GM23338 (cell line): ENCODE results near the gene FLRT2. TPM values are rescaled to one million over a fixed set of nuclear protein-coding genes. Genes with fewer than 3 reads are reported as not detected.

Experiments used
- ATAC-seq: fragments of 200-7000 bp; cut with Tn5 transposase; 3 replicates; pipeline ENCODE4 v1.9.1; 2020
- DNase-seq: peaks from one replicate; pipeline ENCODE4 v3.0.0-alpha.2; 2015; ENCODE audit warnings: low spot score
- H2AFZ ChIP-seq: fragments of 200-600 bp; sonication (generic); 2 replicates; pipeline ENCODE4 v1.8.0; 2016; ENCODE audit warnings: antibody characterized with exemption, mild to moderate bottlenecking, moderate library complexity
- H3F3A ChIP-seq: fragments of 200-600 bp; sonication (generic); replicated peaks from 2 replicates; pipeline ENCODE4 v1.8.0; 2017; ENCODE audit warnings: antibody characterized with exemption, mixed run types, low read depth
- H3K27ac ChIP-seq: fragments of 200-600 bp; sonication (generic); 2 replicates; pipeline ENCODE4 v1.6.1; 2016; ENCODE audit warnings: low read depth
- H3K27me3 ChIP-seq: fragments of 200-600 bp; sonication (generic); 2 replicates; pipeline ENCODE4 v1.8.0; 2016; ENCODE audit warnings: mild to moderate bottlenecking, mixed run types, moderate library complexity; ENCODE audit not compliant: insufficient read depth
- H3K36me3 ChIP-seq: fragments of 200-600 bp; sonication (generic); 2 replicates; pipeline ENCODE4 v1.8.0; 2016; ENCODE audit warnings: mild to moderate bottlenecking; ENCODE audit not compliant: insufficient read depth
- H3K4me1 ChIP-seq: fragments of 200-600 bp; sonication (generic); 2 replicates; pipeline ENCODE4 v1.8.0; 2016; ENCODE audit warnings: mild to moderate bottlenecking, moderate library complexity; ENCODE audit not compliant: insufficient read depth
- H3K4me2 ChIP-seq: fragments of 200-600 bp; sonication (generic); 2 replicates; pipeline ENCODE4 v1.7.1; 2017; ENCODE audit warnings: mixed run types
- H3K4me3 ChIP-seq: fragments of 200-600 bp; sonication (generic); 2 replicates; pipeline ENCODE4 v1.6.1; 2016; ENCODE audit warnings: mixed run types
- H3K79me2 ChIP-seq: fragments of 200-600 bp; sonication (generic); replicated peaks from 2 replicates; pipeline ENCODE4 v1.8.0; 2017; ENCODE audit warnings: mild to moderate bottlenecking; ENCODE audit not compliant: insufficient read depth
- H3K9me2 ChIP-seq: fragments of 200-600 bp; sonication (generic); 2 replicates; pipeline ENCODE4 v1.8.0; 2017; ENCODE audit not compliant: insufficient read depth
- H4K20me1 ChIP-seq: fragments of 200-600 bp; sonication (generic); replicated peaks from 2 replicates; pipeline ENCODE4 v1.8.0; 2017; ENCODE audit warnings: mild to moderate bottlenecking; ENCODE audit not compliant: insufficient read depth
- H3K27ac Mint-ChIP-seq: 2 replicates; pipeline ENCODE4 v1.8.0; 2020; ENCODE audit warnings: inconsistent platforms, mild to moderate bottlenecking, moderate library complexity, mixed read lengths
- H3K27me3 Mint-ChIP-seq: 3 replicates; pipeline ENCODE4 v1.8.0; 2022; ENCODE audit warnings: low read depth, mild to moderate bottlenecking, moderate library complexity, mixed read lengths, inconsistent platforms; ENCODE audit not compliant: insufficient read depth, poor library complexity
- H3K36me3 Mint-ChIP-seq: 3 replicates; pipeline ENCODE4 v1.8.0; 2021; ENCODE audit warnings: low read depth, mild to moderate bottlenecking, inconsistent platforms, moderate library complexity, mixed read lengths
- H3K4me1 Mint-ChIP-seq: 3 replicates; pipeline ENCODE4 v1.8.0; 2020; ENCODE audit warnings: mild to moderate bottlenecking, inconsistent platforms, mixed read lengths
- H3K4me3 Mint-ChIP-seq: 3 replicates; pipeline ENCODE4 v1.8.0; 2021; ENCODE audit warnings: moderate library complexity, mild to moderate bottlenecking, inconsistent platforms, mixed read lengths
- H3K9me3 Mint-ChIP-seq: 3 replicates; pipeline ENCODE4 v1.8.0; 2020; ENCODE audit warnings: moderate library complexity, mild to moderate bottlenecking, inconsistent platforms, mixed read lengths
- CREB1 ChIP-seq: fragments of 250-450 bp; sonication (Bioruptor Pico); IDR thresholded peaks from 2 replicates; pipeline ENCODE4 v1.5.0; 2020; ENCODE audit warnings: low read depth, mild to moderate bottlenecking, moderate library complexity
- EZH2 ChIP-seq: fragments of 200-600 bp; sonication (generic); IDR thresholded peaks from one replicate; pipeline ENCODE4 v1.8.0; 2017; ENCODE audit warnings: antibody characterized with exemption, mild to moderate bottlenecking, low read depth; ENCODE audit not compliant: unreplicated experiment
- EZH2phosphoT487 ChIP-seq: fragments of 200-600 bp; sonication (generic); IDR thresholded peaks from one replicate; pipeline ENCODE4 v1.8.1; 2018; ENCODE audit warnings: antibody characterized with exemption; ENCODE audit not compliant: unreplicated experiment
- NANOG ChIP-seq: IDR thresholded peaks from 2 replicates; pipeline ENCODE4 v1.6.1; 2016; ENCODE audit warnings: antibody characterized with exemption, borderline replicate concordance
- POLR2AphosphoS5 ChIP-seq: IDR thresholded peaks from 2 replicates; pipeline ENCODE4 v1.6.1; 2016; ENCODE audit warnings: antibody characterized with exemption, low read depth
- ZNF114 ChIP-seq: fragments of 250-450 bp; sonication (Bioruptor Pico); IDR thresholded peaks from 2 replicates; pipeline ENCODE4 v1.5.0; 2020; ENCODE audit warnings: mild to moderate bottlenecking, moderate library complexity
- ZNF462 ChIP-seq: fragments of 250-450 bp; sonication (Bioruptor Pico); IDR thresholded peaks from 2 replicates; pipeline ENCODE4 v1.5.0; 2020; ENCODE audit warnings: mild to moderate bottlenecking, moderate library complexity
- polyA plus RNA-seq: library from polyadenylated mRNA; unstranded; fragments of >200 nt; fragmentation: Nextera tagmentation; extraction: Ambion mirVana; gene quantifications from 2 replicates; pipeline ENCODE4 v1.2.1, GENCODE V29; 2016
- total RNA-seq: library from RNA; depleted of rRNA; stranded (reverse); fragments of >200 nt; shearing (Covaris generic); gene quantifications from 2 replicates; pipeline ENCODE4 v1.2.3, GENCODE V29; 2014
- TF ChIP-seq, protein P1 (sequence below): IDR thresholded peaks from 2 replicates; pipeline ENCODE4 v1.6.1; 2016; ENCODE audit warnings: antibody characterized with exemption

FLRT2 gene
- total and polyA plus RNA-seq, 2 experiments from 2014 or later = 4.3 to 7.4 TPM

DNA sequence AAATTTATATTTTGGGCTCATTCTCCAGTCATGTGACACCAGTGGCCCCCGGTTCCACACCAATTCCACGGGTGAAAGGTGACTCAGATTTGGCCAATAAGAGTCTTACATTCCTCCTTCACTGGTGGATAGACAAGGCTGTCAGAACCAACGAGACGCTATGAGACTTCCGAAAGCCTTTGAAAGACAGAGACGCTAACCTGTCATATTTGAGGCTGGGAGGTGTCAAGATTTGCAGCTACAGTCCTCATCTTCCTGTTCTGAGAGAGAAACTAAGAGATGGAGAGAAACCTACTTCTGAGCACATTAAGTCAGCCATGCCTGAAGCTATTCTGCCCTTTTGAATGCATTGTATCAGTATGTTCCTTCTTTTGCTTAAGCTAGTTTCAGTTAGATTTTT, 171.2 kb downstream of the FLRT2 start (continued):
- TF ChIP-seq ZNF462 (CRISPR knock-in tag) (no peak), POLR2AphosphoS5 (no peak), EZH2phosphoT487 (no peak)

GRCh38 chr14:85701763-85702162, 171.8 kb downstream of the FLRT2 start:
- Histone ChIP-seq H2AFZ (peak overlapping the region; percentile 33; the same call in 1 of the 2 replicates), H3K9me2 (no peaks in the 10 kb centered on the region), H3K27me3 (no peaks in the 10 kb centered on the region), H3K79me2 (no peaks in the 10 kb centered on the region), H3K4me2 (no peak overlapping the region), H3K27ac (no peak overlapping the region), H3K4me3 (no peak overlapping the region), H4K20me1 (no peaks in the 10 kb centered on the region), H3F3A (no peaks in the 10 kb centered on the region), H3K36me3 (no peaks in the 10 kb centered on the region), H3K4me1 (no peaks in the 10 kb centered on the region)
- ATAC-seq (no peak), DNase-seq (no peak)
- H3K9me3 Mint-ChIP-seq = no peaks in the 10 kb centered on the region; the same call in 2 of the 3 replicates
- H3K4me3 Mint-ChIP-seq = no peak overlapping the region
- H3K4me1 Mint-ChIP-seq = no peaks in the 10 kb centered on the region
- no peaks in the 10 kb centered on the region for H3K36me3 Mint-ChIP-seq
- no peak overlapping the region for H3K27ac Mint-ChIP-seq
- H3K27me3 Mint-ChIP-seq = no peaks in the 10 kb centered on the region
- TF ChIP-seq EZH2 (no peak), NANOG (no peak), EZH2phosphoT487 (no peak), CREB1 (no peak), ZNF114 (no peak), ZNF462 (CRISPR knock-in tag) (no peak)
- TF ChIP-seq, protein P1, sequence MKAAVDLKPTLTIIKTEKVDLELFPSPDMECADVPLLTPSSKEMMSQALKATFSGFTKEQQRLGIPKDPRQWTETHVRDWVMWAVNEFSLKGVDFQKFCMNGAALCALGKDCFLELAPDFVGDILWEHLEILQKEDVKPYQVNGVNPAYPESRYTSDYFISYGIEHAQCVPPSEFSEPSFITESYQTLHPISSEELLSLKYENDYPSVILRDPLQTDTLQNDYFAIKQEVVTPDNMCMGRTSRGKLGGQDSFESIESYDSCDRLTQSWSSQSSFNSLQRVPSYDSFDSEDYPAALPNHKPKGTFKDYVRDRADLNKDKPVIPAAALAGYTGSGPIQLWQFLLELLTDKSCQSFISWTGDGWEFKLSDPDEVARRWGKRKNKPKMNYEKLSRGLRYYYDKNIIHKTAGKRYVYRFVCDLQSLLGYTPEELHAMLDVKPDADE = no peak
